CD4-positive, alpha-beta T cell (primary cell): Measurements from ENCODE around the gene MYH6. TPM values are rescaled to one million over a fixed set of nuclear protein-coding genes. Genes with fewer than 3 reads are reported as not detected.

Experiments
- ATAC-seq: fragments of 200-7000 bp; cut with Tn5 transposase; one replicate; pipeline ENCODE4 v1.10.0; 2022; ENCODE audit warnings: mild to moderate bottlenecking; ENCODE audit not compliant: poor library complexity
- CTCF ChIA-PET: fragments of 350-600 bp; sonication (Branson Sonifier 250); formaldehyde crosslinking; loops from one replicate; lab custom pipeline; 2021; ENCODE audit warnings: antibody characterized with exemption, inconsistent platforms; lab: Charles Lee
- POLR2A ChIA-PET: fragments of 350-600 bp; sonication (Branson Sonifier 250); formaldehyde crosslinking; loops from one replicate; lab custom pipeline; 2021; ENCODE audit warnings: antibody characterized with exemption, inconsistent platforms; lab: Charles Lee
- DNase-seq, 14 experiments: peaks; one replicate each; pipeline ENCODE4 v3.0.0-alpha.2; 2013 to 2020; ENCODE audit warnings: mixed read lengths in 2 of 14
- H3K27ac ChIP-seq, 2 donors: one replicate each; pipeline versions ENCODE4 v1.5.1 to v1.7.0; 2013; ENCODE audit warnings: low read length in 2 of 2, low read depth in 1 of 2, mild to moderate bottlenecking in 1 of 2
- H3K27me3 ChIP-seq, 2 experiments: 1 replicate in 1 of 2; 2 replicates in 1 of 2; pipeline versions ENCODE4 v1.6.1 to v1.7.0; 2013; ENCODE audit warnings: low read length in 2 of 2, control low read depth in 1 of 2, mild to moderate bottlenecking in 1 of 2, moderate library complexity in 1 of 2; ENCODE audit not compliant: insufficient read depth in 2 of 2, control insufficient read depth in 1 of 2
- H3K36me3 ChIP-seq: one replicate; pipeline ENCODE4 v1.6.1; 2013; ENCODE audit warnings: low read length, control low read depth; ENCODE audit not compliant: insufficient read depth
- H3K4me1 ChIP-seq: one replicate; pipeline ENCODE4 v1.6.1; 2013; ENCODE audit warnings: low read length, control low read depth; ENCODE audit not compliant: insufficient read depth
- H3K4me3 ChIP-seq: one replicate; pipeline ENCODE4 v1.5.1; 2013; ENCODE audit warnings: mild to moderate bottlenecking, low read length, moderate library complexity
- H3K9me3 ChIP-seq, 2 experiments: 1 replicate in 1 of 2; 2 replicates in 1 of 2; pipeline versions ENCODE4 v1.6.1 to v1.7.0; 2013; ENCODE audit warnings: low read length in 2 of 2, mild to moderate bottlenecking in 2 of 2, control low read depth in 1 of 2, moderate library complexity in 1 of 2; ENCODE audit not compliant: control insufficient read depth in 1 of 2, insufficient read depth in 1 of 2
- H3K27ac Mint-ChIP-seq: one replicate; pipeline ENCODE4 v1.8.0; 2020; ENCODE audit warnings: mixed read lengths
- H3K27me3 Mint-ChIP-seq: one replicate; pipeline ENCODE4 v1.8.0; 2021; ENCODE audit warnings: mixed read lengths
- H3K36me3 Mint-ChIP-seq: one replicate; pipeline ENCODE4 v1.8.0; 2021; ENCODE audit warnings: low read depth, mixed read lengths
- H3K4me1 Mint-ChIP-seq: one replicate; pipeline ENCODE4 v1.8.0; 2021; ENCODE audit warnings: low read depth, mixed read lengths
- H3K4me3 Mint-ChIP-seq: one replicate; pipeline ENCODE4 v1.8.0; 2020; ENCODE audit warnings: mild to moderate bottlenecking, mixed read lengths
- H3K9me3 Mint-ChIP-seq: one replicate; pipeline ENCODE4 v1.8.0; 2020; ENCODE audit warnings: mixed read lengths
- CTCF ChIP-seq: fragments of 200-600 bp; IDR thresholded peaks from one replicate; pipeline ENCODE4 v1.8.0; 2022; ENCODE audit warnings: antibody characterized with exemption, mild to moderate bottlenecking
- intact Hi-C, 2 experiments: fragments of 100-400 bp; cut with DNase I in 1 of 2; cut with micrococcal nuclease in 1 of 2; formaldehyde crosslinking; loops; one replicate each; pipeline versions ENCODE4 v1.15.1 to v1.9.0; 2023 to 2025; cut with DNase I, micrococcal nuclease
- total RNA-seq, 174 experiments: library from RNA in 2 of 174; stranded (reverse) in 2 of 174; gene quantifications; one replicate each; pipeline ENCODE4 v1.2.3 and lab custom pipeline; 2021 to 2026

Gene MYH6
- total RNA-seq, 2 experiments from 2014 or later: not detected

GRCh38 chr14:23409475-23409874 is 1.4 kb upstream of the MYH6 start:
- ATAC-seq: no peak

GRCh38 chr14:23408307-23408630 is 196 bp upstream of the MYH6 start:
- no peak for TF ChIP-seq CTCF
- H3K4me3 ChIP-seq: no peak overlapping the region
- Mint-ChIP-seq H3K36me3 (no peaks in the 10 kb centered on the region), H3K4me3 (no peak overlapping the region), H3K27ac (no peak overlapping the region), H3K27me3 (peaks cover 20% of the 10 kb centered on the region), H3K9me3 (no peaks in the 10 kb centered on the region), H3K4me1 (no peaks in the 10 kb centered on the region)
- DNase-seq (no peak), ATAC-seq (no peak)
- ChIA-PET POLR2A (no interaction called here), CTCF (no interaction called here)
- H3K4me1 ChIP-seq: no peaks in the 10 kb centered on the region
- intact Hi-C loops: no loop called here
- H3K27me3 ChIP-seq: no peaks in the 10 kb centered on the region
- no peak overlapping the region for H3K27ac ChIP-seq
- no peaks in the 10 kb centered on the region for H3K9me3 ChIP-seq
- H3K36me3 ChIP-seq: no peaks in the 10 kb centered on the region

More at GRCh38 chr14:23409475-23409874, 1.4 kb upstream of the MYH6 start:
- Mint-ChIP-seq H3K27ac (no peak overlapping the region), H3K27me3 (peaks cover 12% of the 10 kb centered on the region), H3K4me1 (no peaks in the 10 kb centered on the region), H3K4me3 (no peak overlapping the region), H3K36me3 (no peaks in the 10 kb centered on the region), H3K9me3 (no peaks in the 10 kb centered on the region)
- Histone ChIP-seq H3K4me3 (no peak overlapping the region), H3K27me3 (no peaks in the 10 kb centered on the region), H3K4me1 (no peaks in the 10 kb centered on the region), H3K27ac (no peak overlapping the region), H3K36me3 (no peaks in the 10 kb centered on the region), H3K9me3 (no peaks in the 10 kb centered on the region)
- POLR2A ChIA-PET: no interaction called here
- TF ChIP-seq CTCF: no peak
- CTCF ChIA-PET: no interaction called here
- no peak for DNase-seq
- intact Hi-C loops: no loop called here

- no peak overlapping the region for H3K27ac ChIP-seq
- ChIA-PET CTCF (no interaction called here), POLR2A (no interaction called here)
- Mint-ChIP-seq H3K36me3 (no peaks in the 10 kb centered on the region), H3K4me1 (no peaks in the 10 kb centered on the region), H3K4me3 (no peak overlapping the region), H3K27ac (no peak overlapping the region), H3K27me3 (peaks cover 23% of the 10 kb centered on the region), H3K9me3 (no peaks in the 10 kb centered on the region)
- no peak overlapping the region for H3K4me3 ChIP-seq
- TF ChIP-seq CTCF: no peak
- no peaks in the 10 kb centered on the region for H3K27me3 ChIP-seq
- intact Hi-C loops: no loop called here
- H3K9me3 ChIP-seq: no peaks in the 10 kb centered on the region
- H3K36me3 ChIP-seq: no peaks in the 10 kb centered on the region
- no peaks in the 10 kb centered on the region for H3K4me1 ChIP-seq
- no peak for DNase-seq
- ATAC-seq: no peak
These were observed 1.2 kb downstream of the MYH6 start for GRCh38 chr14:23406725-23407355.
